ENCODE measurements around the gene TLE6. TPM values are rescaled to one million over a fixed set of nuclear protein-coding genes. Genes with fewer than 3 reads are reported as not detected.

TLE6 gene
- total and polyA plus RNA-seq, 10 of the 15 experiments (the other 5 are each of a cell fraction or from before 2014, with no cell fraction given), result 2.7 to 13.8 (median 6.4) TPM

DNA sequence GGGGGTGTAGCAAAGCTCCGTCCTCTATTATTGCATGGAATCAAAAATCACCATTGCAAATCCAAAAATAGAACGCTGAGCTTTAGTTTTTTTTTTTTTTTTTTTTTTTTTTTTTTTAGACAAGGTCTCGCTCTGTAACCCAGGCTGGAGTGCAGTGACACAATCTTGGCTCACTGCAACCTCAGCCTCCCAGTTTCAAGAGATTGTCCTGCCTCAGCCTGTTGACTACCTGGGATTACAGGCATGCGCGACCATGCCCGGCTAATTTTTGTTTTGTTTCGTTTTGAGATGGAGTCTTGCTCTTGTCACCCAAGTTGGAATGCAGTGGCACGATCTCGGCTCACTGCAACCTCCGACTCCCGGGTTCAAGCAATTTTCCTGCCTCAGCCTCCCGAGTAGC, 17.2 kb upstream of the TLE6 start:
- Histone ChIP-seq H3K79me2 (ENCODE audit: control insufficient read depth, insufficient read depth, low read length) (no peaks in the 10 kb centered on the region), H3K4me1 (ENCODE audit: control insufficient read depth, insufficient read depth, low read length) (no peaks in the 10 kb centered on the region), H3K4me2 (ENCODE audit: control insufficient read depth, insufficient read depth) (no peak overlapping the region), H3K27ac (ENCODE audit: control insufficient read depth, insufficient read depth) (no peak overlapping the region), H3K9ac (ENCODE audit: control insufficient read depth, insufficient read depth, low read length) (no peak overlapping the region), H2AFZ (ENCODE audit: control insufficient read depth, low read depth, low read length) (no peak overlapping the region), H4K20me1 (ENCODE audit: control insufficient read depth, insufficient read depth) (no peaks in the 10 kb centered on the region), H3K27me3 (replicated peaks in 1 of 2; ENCODE audit: control insufficient read depth in 2 of 2, insufficient read depth in 2 of 2, low read length in 1 of 2) (no peaks in the 10 kb centered on the region), H3K9me3 (replicated peaks; ENCODE audit: control insufficient read depth, insufficient read depth, low read length) (no peaks in the 10 kb centered on the region), H3K36me3 (ENCODE audit: control insufficient read depth in 2 of 2, insufficient read depth in 2 of 2, low read length in 1 of 2) (no peaks in the 10 kb centered on the region), H3K4me3 (no peak overlapping the region)
- DNase-seq (ENCODE audit: low read depth, low spot score) (no peak), FAIRE-seq (no peak), ATAC-seq (no peak)
- 64% methylated on average over 11 of the region's 12 CpGs for WGBS (ENCODE audit: insufficient coverage, insufficient replicate concordance, low lambda C conversion rate, missing lambda C conversion rate)
- SMC1A ChIA-PET (ENCODE audit: uncharacterized antibody, unreplicated experiment), result interaction anchor here (1.0 kb wide), 1 partner anchor 10 kb away, joined by 3 read pairs; no protein-coding TSS in a partner anchor
- CTCF ChIA-PET, result interaction anchor here (0.6 to 3.9 kb wide), 7 partner anchors 9 to 312 kb away, joined by 3 to 14 read pairs (median 4); no protein-coding TSS in a partner anchor
- RAD21 ChIA-PET (ENCODE audit: unreplicated experiment), result interaction anchor here (1.2 kb wide), 1 partner anchor 10 kb away, joined by 3 read pairs; no protein-coding TSS in a partner anchor
- POLR2A ChIA-PET, result interaction anchor here (0.6 kb wide), 1 partner anchor 668 kb away, joined by 4 read pairs; no protein-coding TSS in a partner anchor
- intact Hi-C loops (cut with micrococcal nuclease; ENCODE audit: unreplicated experiment) (no loop called here), in situ Hi-C loops (cut with MboI) (loop anchor here (5.0 kb wide), 1 partner anchor 142 kb away; no protein-coding TSS in a partner anchor)
- no TSS peak for BruUV-seq (replicated peaks)
- TF ChIP-seq, protein P1, sequence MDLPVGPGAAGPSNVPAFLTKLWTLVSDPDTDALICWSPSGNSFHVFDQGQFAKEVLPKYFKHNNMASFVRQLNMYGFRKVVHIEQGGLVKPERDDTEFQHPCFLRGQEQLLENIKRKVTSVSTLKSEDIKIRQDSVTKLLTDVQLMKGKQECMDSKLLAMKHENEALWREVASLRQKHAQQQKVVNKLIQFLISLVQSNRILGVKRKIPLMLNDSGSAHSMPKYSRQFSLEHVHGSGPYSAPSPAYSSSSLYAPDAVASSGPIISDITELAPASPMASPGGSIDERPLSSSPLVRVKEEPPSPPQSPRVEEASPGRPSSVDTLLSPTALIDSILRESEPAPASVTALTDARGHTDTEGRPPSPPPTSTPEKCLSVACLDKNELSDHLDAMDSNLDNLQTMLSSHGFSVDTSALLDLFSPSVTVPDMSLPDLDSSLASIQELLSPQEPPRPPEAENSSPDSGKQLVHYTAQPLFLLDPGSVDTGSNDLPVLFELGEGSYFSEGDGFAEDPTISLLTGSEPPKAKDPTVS (IDR thresholded peaks at IDR 0.05; ENCODE audit: low read depth, low read length), result no peak
- TF ChIP-seq CBFB (IDR thresholded peaks at IDR 0.05; ENCODE audit: low read depth), result no peak
- TF ChIP-seq, protein P2, sequence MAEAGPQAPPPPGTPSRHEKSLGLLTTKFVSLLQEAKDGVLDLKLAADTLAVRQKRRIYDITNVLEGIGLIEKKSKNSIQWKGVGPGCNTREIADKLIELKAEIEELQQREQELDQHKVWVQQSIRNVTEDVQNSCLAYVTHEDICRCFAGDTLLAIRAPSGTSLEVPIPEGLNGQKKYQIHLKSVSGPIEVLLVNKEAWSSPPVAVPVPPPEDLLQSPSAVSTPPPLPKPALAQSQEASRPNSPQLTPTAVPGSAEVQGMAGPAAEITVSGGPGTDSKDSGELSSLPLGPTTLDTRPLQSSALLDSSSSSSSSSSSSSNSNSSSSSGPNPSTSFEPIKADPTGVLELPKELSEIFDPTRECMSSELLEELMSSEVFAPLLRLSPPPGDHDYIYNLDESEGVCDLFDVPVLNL (IDR thresholded peaks at IDR 0.05; ENCODE audit: low read depth, low read length), result no peak
- TF ChIP-seq, protein P3, sequence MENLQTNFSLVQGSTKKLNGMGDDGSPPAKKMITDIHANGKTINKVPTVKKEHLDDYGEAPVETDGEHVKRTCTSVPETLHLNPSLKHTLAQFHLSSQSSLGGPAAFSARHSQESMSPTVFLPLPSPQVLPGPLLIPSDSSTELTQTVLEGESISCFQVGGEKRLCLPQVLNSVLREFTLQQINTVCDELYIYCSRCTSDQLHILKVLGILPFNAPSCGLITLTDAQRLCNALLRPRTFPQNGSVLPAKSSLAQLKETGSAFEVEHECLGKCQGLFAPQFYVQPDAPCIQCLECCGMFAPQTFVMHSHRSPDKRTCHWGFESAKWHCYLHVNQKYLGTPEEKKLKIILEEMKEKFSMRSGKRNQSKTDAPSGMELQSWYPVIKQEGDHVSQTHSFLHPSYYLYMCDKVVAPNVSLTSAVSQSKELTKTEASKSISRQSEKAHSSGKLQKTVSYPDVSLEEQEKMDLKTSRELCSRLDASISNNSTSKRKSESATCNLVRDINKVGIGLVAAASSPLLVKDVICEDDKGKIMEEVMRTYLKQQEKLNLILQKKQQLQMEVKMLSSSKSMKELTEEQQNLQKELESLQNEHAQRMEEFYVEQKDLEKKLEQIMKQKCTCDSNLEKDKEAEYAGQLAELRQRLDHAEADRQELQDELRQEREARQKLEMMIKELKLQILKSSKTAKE (IDR thresholded peaks at IDR 0.05; ENCODE audit: low read depth, poor library complexity, severe bottlenecking), result no peak
- no peak for TF ChIP-seq SMARCA5 (IDR thresholded peaks at IDR 0.05)
- TF ChIP-seq JUNB (IDR thresholded peaks at IDR 0.05), result no peak
- TF ChIP-seq TCF12 (IDR thresholded peaks at IDR 0.05; ENCODE audit: low read depth, low read length), result no peak
- TF ChIP-seq EED (IDR thresholded peaks at IDR 0.05; ENCODE audit: low read depth), result no peak
- no peak for TF ChIP-seq RFX5 (IDR thresholded peaks at IDR 0.05; ENCODE audit: low read depth, low read length)
- TF ChIP-seq, protein P4, sequence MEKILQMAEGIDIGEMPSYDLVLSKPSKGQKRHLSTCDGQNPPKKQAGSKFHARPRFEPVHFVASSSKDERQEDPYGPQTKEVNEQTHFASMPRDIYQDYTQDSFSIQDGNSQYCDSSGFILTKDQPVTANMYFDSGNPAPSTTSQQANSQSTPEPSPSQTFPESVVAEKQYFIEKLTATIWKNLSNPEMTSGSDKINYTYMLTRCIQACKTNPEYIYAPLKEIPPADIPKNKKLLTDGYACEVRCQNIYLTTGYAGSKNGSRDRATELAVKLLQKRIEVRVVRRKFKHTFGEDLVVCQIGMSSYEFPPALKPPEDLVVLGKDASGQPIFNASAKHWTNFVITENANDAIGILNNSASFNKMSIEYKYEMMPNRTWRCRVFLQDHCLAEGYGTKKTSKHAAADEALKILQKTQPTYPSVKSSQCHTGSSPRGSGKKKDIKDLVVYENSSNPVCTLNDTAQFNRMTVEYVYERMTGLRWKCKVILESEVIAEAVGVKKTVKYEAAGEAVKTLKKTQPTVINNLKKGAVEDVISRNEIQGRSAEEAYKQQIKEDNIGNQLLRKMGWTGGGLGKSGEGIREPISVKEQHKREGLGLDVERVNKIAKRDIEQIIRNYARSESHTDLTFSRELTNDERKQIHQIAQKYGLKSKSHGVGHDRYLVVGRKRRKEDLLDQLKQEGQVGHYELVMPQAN (conservative IDR thresholded peaks at IDR 0.05), result no peak
- TF ChIP-seq, protein P5, sequence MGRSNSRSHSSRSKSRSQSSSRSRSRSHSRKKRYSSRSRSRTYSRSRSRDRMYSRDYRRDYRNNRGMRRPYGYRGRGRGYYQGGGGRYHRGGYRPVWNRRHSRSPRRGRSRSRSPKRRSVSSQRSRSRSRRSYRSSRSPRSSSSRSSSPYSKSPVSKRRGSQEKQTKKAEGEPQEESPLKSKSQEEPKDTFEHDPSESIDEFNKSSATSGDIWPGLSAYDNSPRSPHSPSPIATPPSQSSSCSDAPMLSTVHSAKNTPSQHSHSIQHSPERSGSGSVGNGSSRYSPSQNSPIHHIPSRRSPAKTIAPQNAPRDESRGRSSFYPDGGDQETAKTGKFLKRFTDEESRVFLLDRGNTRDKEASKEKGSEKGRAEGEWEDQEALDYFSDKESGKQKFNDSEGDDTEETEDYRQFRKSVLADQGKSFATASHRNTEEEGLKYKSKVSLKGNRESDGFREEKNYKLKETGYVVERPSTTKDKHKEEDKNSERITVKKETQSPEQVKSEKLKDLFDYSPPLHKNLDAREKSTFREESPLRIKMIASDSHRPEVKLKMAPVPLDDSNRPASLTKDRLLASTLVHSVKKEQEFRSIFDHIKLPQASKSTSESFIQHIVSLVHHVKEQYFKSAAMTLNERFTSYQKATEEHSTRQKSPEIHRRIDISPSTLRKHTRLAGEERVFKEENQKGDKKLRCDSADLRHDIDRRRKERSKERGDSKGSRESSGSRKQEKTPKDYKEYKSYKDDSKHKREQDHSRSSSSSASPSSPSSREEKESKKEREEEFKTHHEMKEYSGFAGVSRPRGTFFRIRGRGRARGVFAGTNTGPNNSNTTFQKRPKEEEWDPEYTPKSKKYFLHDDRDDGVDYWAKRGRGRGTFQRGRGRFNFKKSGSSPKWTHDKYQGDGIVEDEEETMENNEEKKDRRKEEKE (IDR thresholded peaks at IDR 0.05), result no peak
- TF ChIP-seq GATAD2B (conservative IDR thresholded peaks at IDR 0.05; ENCODE audit: low read depth), result no peak
- TF ChIP-seq, protein P6, sequence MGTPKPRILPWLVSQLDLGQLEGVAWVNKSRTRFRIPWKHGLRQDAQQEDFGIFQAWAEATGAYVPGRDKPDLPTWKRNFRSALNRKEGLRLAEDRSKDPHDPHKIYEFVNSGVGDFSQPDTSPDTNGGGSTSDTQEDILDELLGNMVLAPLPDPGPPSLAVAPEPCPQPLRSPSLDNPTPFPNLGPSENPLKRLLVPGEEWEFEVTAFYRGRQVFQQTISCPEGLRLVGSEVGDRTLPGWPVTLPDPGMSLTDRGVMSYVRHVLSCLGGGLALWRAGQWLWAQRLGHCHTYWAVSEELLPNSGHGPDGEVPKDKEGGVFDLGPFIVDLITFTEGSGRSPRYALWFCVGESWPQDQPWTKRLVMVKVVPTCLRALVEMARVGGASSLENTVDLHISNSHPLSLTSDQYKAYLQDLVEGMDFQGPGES (IDR thresholded peaks at IDR 0.05), result no peak

Data from GM12878 (cell line).